GM23248 (cell line): ENCODE data around the gene SCNN1A. TPM values are rescaled to one million over a fixed set of nuclear protein-coding genes. Genes with fewer than 3 reads are reported as not detected.

Experiments
- DNase-seq: peaks from one replicate; pipeline ENCODE4 v3.0.0-alpha.2; 2015
- H2AFZ ChIP-seq: fragments of 200-600 bp; sonication (generic); 2 replicates; pipeline ENCODE4 v1.6.1; 2016; ENCODE audit warnings: antibody characterized with exemption
- H3F3A ChIP-seq: fragments of 200-600 bp; sonication (generic); 2 replicates; pipeline ENCODE4 v1.6.1; 2016; ENCODE audit warnings: mild to moderate bottlenecking, antibody characterized with exemption, mixed run types; ENCODE audit not compliant: insufficient read depth
- H3K27ac ChIP-seq: fragments of 200-600 bp; sonication (generic); 2 replicates; pipeline ENCODE4 v1.5.1; 2016; ENCODE audit warnings: mild to moderate bottlenecking
- H3K27me3 ChIP-seq: fragments of 200-600 bp; sonication (generic); replicated peaks from 2 replicates; pipeline ENCODE4 v1.6.1; 2016; ENCODE audit warnings: mild to moderate bottlenecking; ENCODE audit not compliant: insufficient read depth
- H3K36me3 ChIP-seq: fragments of 200-600 bp; sonication (generic); 2 replicates; pipeline ENCODE4 v1.6.1; 2016; ENCODE audit warnings: low read depth, mild to moderate bottlenecking
- H3K4me1 ChIP-seq: fragments of 200-600 bp; sonication (generic); 2 replicates; pipeline ENCODE4 v1.6.1; 2016; ENCODE audit warnings: mild to moderate bottlenecking; ENCODE audit not compliant: insufficient read depth
- H3K4me2 ChIP-seq: fragments of 200-600 bp; sonication (generic); one replicate; pipeline ENCODE4 v1.6.1; 2016; ENCODE audit warnings: mild to moderate bottlenecking; ENCODE audit not compliant: unreplicated experiment
- H3K4me3 ChIP-seq: fragments of 200-600 bp; sonication (generic); 2 replicates; pipeline ENCODE4 v1.5.1; 2016; ENCODE audit warnings: mild to moderate bottlenecking
- H3K79me2 ChIP-seq: fragments of 200-600 bp; sonication (generic); 2 replicates; pipeline ENCODE4 v1.6.1; 2016; ENCODE audit warnings: mild to moderate bottlenecking; ENCODE audit not compliant: insufficient read depth
- H3K9ac ChIP-seq: fragments of 200-600 bp; sonication (generic); 2 replicates; pipeline ENCODE4 v1.6.1; 2016; ENCODE audit warnings: mild to moderate bottlenecking
- H3K9me2 ChIP-seq: fragments of 200-600 bp; sonication (generic); 2 replicates; pipeline ENCODE4 v1.6.1; 2016; ENCODE audit warnings: mixed run types, mild to moderate bottlenecking, moderate library complexity; ENCODE audit not compliant: insufficient read depth
- H3K9me3 ChIP-seq: fragments of 200-600 bp; sonication (generic); one replicate; pipeline ENCODE4 v1.6.1; 2017; ENCODE audit warnings: low read depth
- H4K20me1 ChIP-seq: fragments of 200-600 bp; sonication (generic); 2 replicates; pipeline ENCODE4 v1.6.0; 2016; ENCODE audit not compliant: insufficient read depth
- EZH2 ChIP-seq: fragments of 200-600 bp; sonication (generic); IDR thresholded peaks from 2 replicates; pipeline ENCODE4 v1.6.1; 2018; ENCODE audit warnings: antibody characterized with exemption, mild to moderate bottlenecking; ENCODE audit not compliant: insufficient read depth, poor library complexity, severe bottlenecking
- EZH2phosphoT487 ChIP-seq: fragments of 200-600 bp; sonication (generic); IDR thresholded peaks from 2 replicates; pipeline ENCODE4 v1.6.1; 2018; ENCODE audit warnings: antibody characterized with exemption, moderate library complexity, mild to moderate bottlenecking, low read depth; ENCODE audit not compliant: insufficient read depth
- WGBS, 2 experiments: methylation state at CpG; one replicate each; pipeline ENCODE4 v1.1.6; 2015 to 2017; ENCODE audit warnings: low lambda C conversion rate in 2 of 2, low coverage in 1 of 2; ENCODE audit errors: missing lambda C conversion rate in 2 of 2; 5-methylcytosine and 5-hydroxymethylcytosine counted together
- in situ Hi-C: fragments of 300-500 bp; cut with MboI; formaldehyde crosslinking; loops from 2 replicates; pipeline ENCODE4 v1.15.0; 2020
- polyA plus RNA-seq: library from polyadenylated mRNA; unstranded; fragments of >200 nt; fragmentation: Nextera tagmentation; extraction: Ambion mirVana; gene quantifications from 2 replicates; pipeline ENCODE4 v1.2.1, GENCODE V29; 2016
- total RNA-seq: library from RNA; depleted of rRNA; stranded (reverse); fragments of >200 nt; shearing (Covaris generic); gene quantifications from 2 replicates; pipeline ENCODE4 v1.2.3, GENCODE V29; 2014

Gene SCNN1A
- total and polyA plus RNA-seq, 2 experiments from 2014 or later, result 0.59 to 0.76 TPM

GRCh38 chr12:6326316-6327228 is 48.8 kb downstream of the SCNN1A start:
- 50 to 53% methylated on average over 21 of the region's 21 CpGs for WGBS, 2 experiments
- H3F3A ChIP-seq, result peaks cover 58% of the 10 kb centered on the region
- H3K4me3 ChIP-seq, result no peak overlapping the region
- H3K27ac ChIP-seq, result peak overlapping the region; percentile 7; the same call in 1 of the 2 replicates
- no peak overlapping the region for H2AFZ ChIP-seq
- H3K4me1 ChIP-seq, result peaks cover 36% of the 10 kb centered on the region
- H3K4me2 ChIP-seq, result no peak overlapping the region
- no peaks in the 10 kb centered on the region for H3K27me3 ChIP-seq
- TF ChIP-seq EZH2phosphoT487 (no peak), EZH2 (no peak)
- H3K79me2 ChIP-seq, result peaks cover 41% of the 10 kb centered on the region
- H3K9me3 ChIP-seq, result no peaks in the 10 kb centered on the region
- DNase-seq, result peak; percentile 67
- no peak overlapping the region; the same call in 1 of the 2 replicates for H3K9ac ChIP-seq
- H3K9me2 ChIP-seq, result no peaks in the 10 kb centered on the region
- H4K20me1 ChIP-seq, result no peaks in the 10 kb centered on the region
- in situ Hi-C loops, result no loop called here
- peaks cover 44% of the 10 kb centered on the region for H3K36me3 ChIP-seq

- peaks cover 31% of the 10 kb centered on the region; the same call in 1 of the 2 replicates for H3K36me3 ChIP-seq
- H4K20me1 ChIP-seq, result no peaks in the 10 kb centered on the region
- H3K79me2 ChIP-seq, result peaks cover 27% of the 10 kb centered on the region
- H3K27ac ChIP-seq, result peak overlapping the region; percentile 50
- peaks cover 56% of the 10 kb centered on the region for H3F3A ChIP-seq
- no peak overlapping the region for H2AFZ ChIP-seq
- no peaks in the 10 kb centered on the region for H3K9me2 ChIP-seq
- H3K4me1 ChIP-seq, result peaks cover 32% of the 10 kb centered on the region
- H3K4me3 ChIP-seq, result no peak overlapping the region
- no peak overlapping the region for H3K4me2 ChIP-seq
- no peak for TF ChIP-seq EZH2phosphoT487
- no peak for TF ChIP-seq EZH2
- no peaks in the 10 kb centered on the region for H3K27me3 ChIP-seq
- WGBS, 2 experiments, result 58 to 60% methylated on average over 5 to 6 of the region's 6 CpGs
- H3K9ac ChIP-seq, result no peak overlapping the region
- no peaks in the 10 kb centered on the region for H3K9me3 ChIP-seq
- in situ Hi-C loops, result no loop called here
- no peak for DNase-seq
Observed at GRCh38 chr12:6324936-6325750, 50.2 kb downstream of the SCNN1A start.

- peak overlapping the region; percentile 60 for H3K9ac ChIP-seq
- no peak for DNase-seq
- in situ Hi-C loops, result no loop called here
Observed at GRCh38 chr12:6323995-6324711, 51.2 kb downstream of the SCNN1A start.

More at GRCh38 chr12:6323995-6324711, 51.2 kb downstream of the SCNN1A start:
- Histone ChIP-seq H4K20me1 (no peaks in the 10 kb centered on the region), H3F3A (peaks cover 58% of the 10 kb centered on the region), H3K36me3 (peaks cover 22% of the 10 kb centered on the region; the same call in 1 of the 2 replicates), H3K79me2 (peaks cover 17% of the 10 kb centered on the region), H3K4me3 (no peak overlapping the region), H3K27me3 (no peaks in the 10 kb centered on the region), H3K27ac (peak overlapping the region; percentile 78), H2AFZ (0 out of 2 replicates have a peak overlapping the region, but pooled peaks have one; percentile 36), H3K9me2 (no peaks in the 10 kb centered on the region), H3K4me1 (peaks cover 32% of the 10 kb centered on the region), H3K4me2 (peak overlapping the region; percentile 58), H3K9me3 (no peaks in the 10 kb centered on the region)
- WGBS, 2 experiments, result 51 to 65% methylated on average over 13 to 19 of the region's 19 CpGs
- TF ChIP-seq EZH2phosphoT487 (no peak), EZH2 (no peak)
